T-helper 1 cell treated with Interleukin-12 subunit alpha and Interleukin-12 subunit beta and Interleukin-4 antibody, amounts not matched to agents 30 μg/mL and 1 μg/mL, for 36 hours (primary cell): ENCODE measurements around the gene ATP11A.

Experiments
- H3K27ac Mint-ChIP-seq: one replicate; pipeline ENCODE4 v1.8.0; 2021; ENCODE audit warnings: mild to moderate bottlenecking, mixed read lengths
- H3K27me3 Mint-ChIP-seq: one replicate; pipeline ENCODE4 v1.8.0; 2021; ENCODE audit warnings: low read depth, mixed read lengths
- H3K36me3 Mint-ChIP-seq: one replicate; pipeline ENCODE4 v1.8.0; 2021; ENCODE audit warnings: low read depth, mixed read lengths
- H3K4me1 Mint-ChIP-seq: one replicate; pipeline ENCODE4 v1.8.0; 2021; ENCODE audit warnings: low read depth, mixed read lengths
- H3K4me3 Mint-ChIP-seq: one replicate; pipeline ENCODE4 v1.8.0; 2021; ENCODE audit warnings: mild to moderate bottlenecking, moderate library complexity, mixed read lengths
- H3K9me3 Mint-ChIP-seq: one replicate; pipeline ENCODE4 v1.8.0; 2021; ENCODE audit warnings: mixed read lengths

Gene ATP11A

GRCh38 chr13:112905619-112905989, 215.8 kb downstream of the ATP11A start:
- no peaks in the 10 kb centered on the region for H3K27me3 Mint-ChIP-seq
- H3K36me3 Mint-ChIP-seq, result no peaks in the 10 kb centered on the region
- peaks cover 6% of the 10 kb centered on the region for H3K9me3 Mint-ChIP-seq
- no peaks in the 10 kb centered on the region for H3K4me1 Mint-ChIP-seq
- H3K4me3 Mint-ChIP-seq, result no peak overlapping the region
- no peak overlapping the region for H3K27ac Mint-ChIP-seq

GRCh38 chr13:112905990-112906641, 216.3 kb downstream of the ATP11A start:
- Mint-ChIP-seq H3K27me3 (no peaks in the 10 kb centered on the region), H3K4me3 (no peak overlapping the region), H3K4me1 (no peaks in the 10 kb centered on the region)

GRCh38 chr13:112907286-112907685, 217.4 kb downstream of the ATP11A start:
- no peaks in the 10 kb centered on the region for H3K36me3 Mint-ChIP-seq
- no peak overlapping the region for H3K27ac Mint-ChIP-seq
- no peak overlapping the region for H3K4me3 Mint-ChIP-seq
- peaks cover 6% of the 10 kb centered on the region for H3K9me3 Mint-ChIP-seq
- no peaks in the 10 kb centered on the region for H3K27me3 Mint-ChIP-seq
- no peaks in the 10 kb centered on the region for H3K4me1 Mint-ChIP-seq

More at GRCh38 chr13:112905990-112906641, 216.3 kb downstream of the ATP11A start:
- Mint-ChIP-seq H3K9me3 (peaks cover 6% of the 10 kb centered on the region), H3K36me3 (no peaks in the 10 kb centered on the region), H3K27ac (no peak overlapping the region)

DNA sequence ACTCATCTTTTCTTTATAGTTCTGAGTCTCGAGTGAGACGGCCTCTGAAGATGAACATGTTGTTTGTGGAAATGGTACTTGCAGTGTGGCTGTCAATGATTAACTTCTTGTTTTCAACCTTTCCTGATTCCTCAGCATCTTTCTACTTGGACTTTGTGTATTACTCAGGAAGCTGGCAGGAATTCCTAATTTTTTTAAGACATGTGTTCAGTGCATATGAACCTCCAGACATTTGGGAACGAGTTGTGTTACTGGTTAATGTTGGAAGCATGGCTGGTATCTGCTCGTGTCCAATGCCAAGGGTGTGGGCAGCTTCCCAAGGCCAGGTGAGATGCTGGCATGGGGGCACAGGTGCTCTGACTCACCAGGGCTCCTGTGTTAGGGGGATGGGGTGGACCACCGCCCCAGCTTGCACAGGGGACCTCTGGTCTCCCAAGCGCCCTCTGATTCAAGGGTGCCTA, 218.1 kb downstream of the ATP11A start:
- Mint-ChIP-seq H3K4me3 (no peak overlapping the region), H3K27me3 (no peaks in the 10 kb centered on the region), H3K4me1 (no peaks in the 10 kb centered on the region), H3K27ac (no peak overlapping the region), H3K9me3 (peaks cover 6% of the 10 kb centered on the region), H3K36me3 (no peaks in the 10 kb centered on the region)

- Mint-ChIP-seq H3K4me3 (no peak overlapping the region), H3K36me3 (no peaks in the 10 kb centered on the region), H3K4me1 (no peaks in the 10 kb centered on the region), H3K9me3 (peaks cover 6% of the 10 kb centered on the region), H3K27me3 (no peaks in the 10 kb centered on the region), H3K27ac (no peak overlapping the region)
Measured at GRCh38 chr13:112908342-112908741, 218.5 kb downstream of the ATP11A start.

DNA sequence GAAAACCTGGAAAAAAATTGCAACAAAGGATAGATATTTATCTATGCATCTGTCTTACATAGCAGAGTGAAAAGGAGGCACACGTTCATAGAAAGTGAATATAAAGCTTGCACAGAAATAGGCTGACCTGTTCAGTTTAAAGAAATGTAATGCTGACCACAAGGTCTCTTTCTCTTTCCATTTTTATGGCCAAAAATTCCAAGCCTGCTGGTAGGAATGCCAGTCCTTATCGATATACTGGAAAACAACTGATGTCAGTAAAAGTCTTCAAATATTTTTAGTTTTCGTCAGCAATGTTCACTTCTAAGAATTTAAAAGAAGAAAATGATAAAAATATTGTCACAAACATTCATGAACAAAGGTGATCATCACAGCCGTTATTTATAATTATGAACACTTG, 220.2 kb downstream of the ATP11A start:
- H3K36me3 Mint-ChIP-seq, result no peaks in the 10 kb centered on the region
- H3K27ac Mint-ChIP-seq, result no peak overlapping the region
- H3K4me1 Mint-ChIP-seq, result no peaks in the 10 kb centered on the region

GRCh38 chr13:112910616-112911280, 220.9 kb downstream of the ATP11A start:
- H3K27me3 Mint-ChIP-seq, result no peaks in the 10 kb centered on the region
- no peaks in the 10 kb centered on the region for H3K9me3 Mint-ChIP-seq
- no peaks in the 10 kb centered on the region for H3K4me1 Mint-ChIP-seq
- no peak overlapping the region for H3K4me3 Mint-ChIP-seq
- no peaks in the 10 kb centered on the region for H3K36me3 Mint-ChIP-seq
- H3K27ac Mint-ChIP-seq, result no peak overlapping the region

More for the DNA sequence above, 220.2 kb downstream of the ATP11A start:
- Mint-ChIP-seq H3K4me3 (no peak overlapping the region), H3K9me3 (peaks cover 3% of the 10 kb centered on the region), H3K27me3 (no peaks in the 10 kb centered on the region)

DNA sequence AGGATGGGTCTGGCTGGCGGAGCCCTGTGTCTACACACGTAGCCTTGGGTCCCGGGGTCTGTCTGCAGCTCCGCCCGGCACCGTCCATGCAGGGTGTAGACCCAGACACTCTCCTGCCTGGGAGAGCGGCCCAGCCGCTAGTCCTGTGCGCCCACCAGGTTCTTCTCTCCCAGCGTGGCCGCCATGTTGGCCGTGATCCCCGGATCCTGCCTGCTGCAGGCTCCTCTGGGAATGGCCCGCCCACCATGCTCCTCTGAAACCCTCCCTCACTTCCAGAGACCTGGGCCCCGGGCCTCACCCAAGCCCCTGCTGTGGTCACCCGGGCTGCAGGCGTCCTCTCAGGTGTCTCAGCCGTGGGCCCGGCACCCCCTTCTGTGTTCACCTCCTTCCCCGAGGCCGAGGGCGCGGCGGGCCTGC, 221.5 kb downstream of the ATP11A start:
- no peaks in the 10 kb centered on the region for H3K27me3 Mint-ChIP-seq
- no peak overlapping the region for H3K4me3 Mint-ChIP-seq
- no peak overlapping the region for H3K27ac Mint-ChIP-seq
- H3K36me3 Mint-ChIP-seq, result no peaks in the 10 kb centered on the region
- H3K9me3 Mint-ChIP-seq, result no peaks in the 10 kb centered on the region
- H3K4me1 Mint-ChIP-seq, result no peaks in the 10 kb centered on the region

DNA sequence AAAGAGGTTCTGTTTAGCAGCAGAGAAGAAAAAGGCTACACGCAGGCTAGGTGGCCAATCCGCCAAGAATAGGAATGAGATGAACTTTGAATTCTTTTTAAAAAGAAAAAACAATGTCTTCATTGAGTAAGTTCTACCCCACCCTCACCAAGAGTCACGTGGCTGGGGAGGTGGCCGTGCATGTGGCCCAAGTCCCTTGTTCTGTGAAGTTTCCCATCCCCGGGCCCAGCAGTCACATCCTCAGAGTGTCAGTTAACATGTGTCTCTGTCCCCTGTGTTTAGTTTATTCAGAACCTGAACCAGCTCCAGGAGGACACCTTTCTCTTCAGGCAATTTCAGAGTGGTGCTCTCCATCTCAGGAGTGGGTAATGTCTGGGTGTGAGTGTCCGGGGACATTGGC, 222.0 kb downstream of the ATP11A start:
- H3K36me3 Mint-ChIP-seq, result no peaks in the 10 kb centered on the region
- no peaks in the 10 kb centered on the region for H3K4me1 Mint-ChIP-seq
- H3K9me3 Mint-ChIP-seq, result no peaks in the 10 kb centered on the region
- H3K27me3 Mint-ChIP-seq, result no peaks in the 10 kb centered on the region
- H3K27ac Mint-ChIP-seq, result no peak overlapping the region
- no peak overlapping the region for H3K4me3 Mint-ChIP-seq

GRCh38 chr13:112912726-112913440, 223.0 kb downstream of the ATP11A start:
- H3K4me3 Mint-ChIP-seq, result no peak overlapping the region
- no peaks in the 10 kb centered on the region for H3K4me1 Mint-ChIP-seq
- H3K27ac Mint-ChIP-seq, result no peak overlapping the region
- no peaks in the 10 kb centered on the region for H3K36me3 Mint-ChIP-seq
- no peaks in the 10 kb centered on the region for H3K27me3 Mint-ChIP-seq
- H3K9me3 Mint-ChIP-seq, result no peaks in the 10 kb centered on the region

DNA sequence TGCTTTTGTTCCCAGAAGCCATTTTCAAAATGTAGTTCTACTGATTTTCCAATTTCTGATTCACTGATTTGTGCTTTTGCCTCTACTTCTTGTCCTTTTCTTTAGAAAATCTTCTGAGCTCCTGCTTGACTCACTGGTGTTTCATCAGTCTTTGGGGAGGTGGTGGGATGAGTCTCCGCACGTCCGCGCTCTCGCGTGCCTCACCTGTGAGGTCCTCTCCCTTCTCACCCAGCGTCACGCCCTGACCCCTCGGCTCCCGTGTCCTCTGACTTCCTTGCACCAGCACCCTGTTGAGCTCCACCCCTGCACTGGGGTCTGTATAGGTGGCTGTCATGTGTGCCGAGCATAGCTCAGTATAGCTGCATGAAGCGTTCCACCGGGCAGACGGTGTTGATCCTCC, 226.5 kb downstream of the ATP11A start:
- Mint-ChIP-seq H3K36me3 (no peaks in the 10 kb centered on the region), H3K4me1 (no peaks in the 10 kb centered on the region), H3K4me3 (no peak overlapping the region), H3K9me3 (no peaks in the 10 kb centered on the region), H3K27me3 (no peaks in the 10 kb centered on the region), H3K27ac (no peak overlapping the region)

DNA sequence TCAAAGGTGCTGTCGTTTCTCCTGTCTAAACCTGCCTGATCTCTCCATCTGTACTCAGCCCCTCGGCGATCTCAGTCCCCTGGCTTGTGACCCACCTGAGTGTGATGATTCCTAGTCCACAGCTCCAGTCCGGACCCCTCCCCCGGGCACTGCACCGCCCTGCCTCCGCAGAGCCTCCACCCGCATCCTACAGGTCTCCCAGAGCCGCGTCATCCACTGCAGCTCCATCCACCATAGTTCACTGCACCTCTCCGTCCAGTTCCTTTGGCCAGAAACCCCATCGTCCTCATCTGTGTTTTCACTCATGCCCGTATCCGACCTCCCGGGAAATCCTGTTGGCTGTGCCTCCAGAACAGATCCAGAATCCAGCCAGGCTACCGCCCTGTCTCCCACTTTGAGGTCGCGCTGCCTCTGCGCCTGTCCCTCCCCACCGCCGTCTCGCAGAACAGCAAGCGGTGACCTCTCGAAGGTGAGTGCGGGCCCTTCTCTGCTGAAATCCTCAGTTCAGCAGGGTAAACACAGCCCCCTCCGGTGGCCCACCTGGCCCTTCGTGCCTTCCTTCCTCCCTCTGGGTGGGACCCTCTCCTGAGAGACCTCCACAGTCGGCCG, 227.3 kb downstream of the ATP11A start:
- Mint-ChIP-seq H3K27me3 (peaks cover 1% of the 10 kb centered on the region), H3K4me1 (no peaks in the 10 kb centered on the region), H3K36me3 (no peaks in the 10 kb centered on the region), H3K27ac (no peak overlapping the region), H3K4me3 (no peak overlapping the region), H3K9me3 (no peaks in the 10 kb centered on the region)

- H3K36me3 Mint-ChIP-seq, result no peaks in the 10 kb centered on the region
- no peaks in the 10 kb centered on the region for H3K9me3 Mint-ChIP-seq
- no peak overlapping the region for H3K4me3 Mint-ChIP-seq
- H3K4me1 Mint-ChIP-seq, result no peaks in the 10 kb centered on the region
- peaks cover 4% of the 10 kb centered on the region for H3K27me3 Mint-ChIP-seq
- no peak overlapping the region for H3K27ac Mint-ChIP-seq
Measured at GRCh38 chr13:112917737-112918136, 227.9 kb downstream of the ATP11A start.

DNA sequence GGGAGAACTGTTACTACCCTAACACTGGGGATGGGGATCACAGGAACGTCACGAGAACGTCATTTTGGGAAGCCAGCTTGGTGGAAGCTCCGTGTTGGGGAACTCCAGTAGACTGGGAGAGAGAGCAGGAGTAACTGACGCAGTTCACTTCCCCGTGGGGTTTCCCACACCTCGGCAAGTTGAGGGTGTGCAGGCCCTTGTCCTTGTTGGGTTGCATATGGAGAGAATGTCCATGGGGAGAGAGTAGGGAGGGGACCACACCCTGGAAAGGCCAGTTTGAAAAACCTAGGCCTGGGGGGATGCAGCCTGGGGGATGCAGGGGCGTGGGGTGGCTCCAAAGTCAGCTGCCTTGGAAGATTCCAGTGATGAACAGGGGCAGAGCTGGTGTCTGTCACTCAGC, 228.4 kb downstream of the ATP11A start:
- Mint-ChIP-seq H3K4me3 (no peak overlapping the region), H3K36me3 (no peaks in the 10 kb centered on the region), H3K27ac (no peak overlapping the region), H3K9me3 (no peaks in the 10 kb centered on the region), H3K4me1 (no peaks in the 10 kb centered on the region), H3K27me3 (peaks cover 4% of the 10 kb centered on the region)

GRCh38 chr13:112918746-112919145, 228.9 kb downstream of the ATP11A start:
- H3K36me3 Mint-ChIP-seq, result no peaks in the 10 kb centered on the region
- H3K27ac Mint-ChIP-seq, result no peak overlapping the region
- H3K4me3 Mint-ChIP-seq, result no peak overlapping the region
- H3K4me1 Mint-ChIP-seq, result no peaks in the 10 kb centered on the region
- peaks cover 4% of the 10 kb centered on the region for H3K27me3 Mint-ChIP-seq
- no peaks in the 10 kb centered on the region for H3K9me3 Mint-ChIP-seq
